SJCRH30 (cell line): ENCODE data around the gene TRPV6. TPM values are rescaled to one million over a fixed set of nuclear protein-coding genes. Genes with fewer than 3 reads are reported as not detected.

ENCODE experiments used
- DNase-seq, 2 experiments: peaks; one replicate each; pipeline ENCODE4 v3.0.0-alpha.2; 2015 to 2020
- H3K27ac ChIP-seq: fragments of 250-450 bp; sonication (Bioruptor Pico); 2 replicates; pipeline ENCODE4 v1.5.1; 2020; ENCODE audit warnings: mild to moderate bottlenecking, moderate library complexity
- H3K27me3 ChIP-seq: fragments of 250-450 bp; sonication (Bioruptor Pico); 2 replicates; pipeline ENCODE4 v1.5.1; 2020; ENCODE audit warnings: mild to moderate bottlenecking, moderate library complexity
- H3K36me3 ChIP-seq: fragments of 250-450 bp; sonication (Bioruptor Pico); 2 replicates; pipeline ENCODE4 v1.5.1; 2020; ENCODE audit warnings: mild to moderate bottlenecking, moderate library complexity
- H3K4me1 ChIP-seq: fragments of 250-450 bp; sonication (Bioruptor Pico); 2 replicates; pipeline ENCODE4 v1.5.1; 2020; ENCODE audit warnings: mild to moderate bottlenecking, moderate library complexity
- H3K4me3 ChIP-seq: fragments of 250-450 bp; sonication (Bioruptor Pico); 2 replicates; pipeline ENCODE4 v1.5.1; 2020; ENCODE audit warnings: mild to moderate bottlenecking, moderate library complexity
- H3K9me3 ChIP-seq: fragments of 250-450 bp; sonication (Bioruptor Pico); replicated peaks from 2 replicates; pipeline ENCODE4 v1.5.1; 2020; ENCODE audit warnings: mild to moderate bottlenecking, moderate library complexity
- total RNA-seq: library from RNA; depleted of rRNA; stranded (reverse); fragments of >200 nt; shearing (Covaris generic); gene quantifications from 2 replicates; pipeline ENCODE4 v1.2.3, GENCODE V29; 2014

The TRPV6 gene
- total RNA-seq, 1 experiment from 2014 or later, result not detected

GRCh38 chr7:142883145-142883544 is 2.4 kb downstream of the TRPV6 start:
- H3K4me1 ChIP-seq, result no peaks in the 10 kb centered on the region
- no peaks in the 10 kb centered on the region for H3K9me3 ChIP-seq
- H3K36me3 ChIP-seq, result no peaks in the 10 kb centered on the region
- no peak overlapping the region for H3K27ac ChIP-seq
- peaks cover 30% of the 10 kb centered on the region for H3K27me3 ChIP-seq
- no peak overlapping the region for H3K4me3 ChIP-seq
- no peak for DNase-seq

GRCh38 chr7:142882338-142882678 is 3.2 kb downstream of the TRPV6 start:
- no peak overlapping the region for H3K4me3 ChIP-seq
- H3K27ac ChIP-seq, result no peak overlapping the region
- DNase-seq, result no peak
- no peaks in the 10 kb centered on the region for H3K4me1 ChIP-seq
- H3K9me3 ChIP-seq, result no peaks in the 10 kb centered on the region
- H3K27me3 ChIP-seq, result peaks cover 30% of the 10 kb centered on the region
- H3K36me3 ChIP-seq, result no peaks in the 10 kb centered on the region

DNA sequence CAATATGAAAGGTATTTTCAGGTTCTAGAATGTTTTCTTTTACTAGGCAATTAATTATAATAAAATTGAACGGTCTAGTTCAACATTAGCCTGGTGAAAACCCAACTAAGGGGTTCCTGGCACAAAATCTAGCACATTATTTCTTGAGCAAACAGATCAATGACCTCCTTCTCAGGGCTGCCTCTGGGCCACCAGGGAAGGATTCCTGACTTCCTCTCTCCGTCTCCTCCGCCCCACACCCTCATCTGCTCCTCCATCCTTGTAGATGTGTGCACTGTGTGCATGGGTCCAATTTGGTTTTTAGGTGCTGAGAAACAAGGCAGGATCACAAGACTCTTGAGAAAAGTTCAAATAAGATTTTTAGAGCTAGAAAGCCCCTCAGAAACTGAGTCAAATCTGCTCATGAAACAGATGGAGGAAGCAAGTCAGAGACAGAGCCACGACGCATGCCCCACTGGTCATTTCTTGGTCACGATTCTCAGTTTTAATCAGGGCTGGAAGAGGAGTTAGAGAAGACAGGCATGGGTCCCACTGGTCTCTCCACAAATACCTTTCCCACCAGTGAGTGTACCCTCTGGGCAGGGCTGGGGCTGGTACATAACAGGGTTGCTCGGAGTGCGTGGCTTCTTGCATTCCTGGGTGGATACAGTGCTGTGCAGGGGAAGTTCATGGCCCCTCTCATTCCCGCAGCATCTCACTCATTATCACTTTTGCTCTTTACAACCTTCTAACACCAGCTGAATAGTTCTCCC is 3.8 kb downstream of the TRPV6 start:
- no peak for DNase-seq

GRCh38 chr7:142880876-142881505 is 4.6 kb downstream of the TRPV6 start:
- Histone ChIP-seq H3K4me3 (no peak overlapping the region), H3K27ac (no peak overlapping the region), H3K36me3 (no peaks in the 10 kb centered on the region), H3K4me1 (no peaks in the 10 kb centered on the region), H3K27me3 (peaks cover 30% of the 10 kb centered on the region), H3K9me3 (no peaks in the 10 kb centered on the region)
- DNase-seq, result peak in 1 of 2 experiments; percentile 51

More for the DNA sequence above, 3.8 kb downstream of the TRPV6 start:
- H3K4me3 ChIP-seq, result no peak overlapping the region
- H3K36me3 ChIP-seq, result no peaks in the 10 kb centered on the region
- H3K27me3 ChIP-seq, result peaks cover 30% of the 10 kb centered on the region
- no peaks in the 10 kb centered on the region for H3K4me1 ChIP-seq
- H3K27ac ChIP-seq, result no peak overlapping the region
- H3K9me3 ChIP-seq, result no peaks in the 10 kb centered on the region

- DNase-seq, result no peak
- H3K9me3 ChIP-seq, result no peaks in the 10 kb centered on the region
- no peaks in the 10 kb centered on the region for H3K4me1 ChIP-seq
- H3K36me3 ChIP-seq, result no peaks in the 10 kb centered on the region
- H3K27me3 ChIP-seq, result peaks cover 25% of the 10 kb centered on the region
- H3K4me3 ChIP-seq, result no peak overlapping the region
- no peak overlapping the region for H3K27ac ChIP-seq
Measured at GRCh38 chr7:142879060-142879459, 6.5 kb downstream of the TRPV6 start.

DNA sequence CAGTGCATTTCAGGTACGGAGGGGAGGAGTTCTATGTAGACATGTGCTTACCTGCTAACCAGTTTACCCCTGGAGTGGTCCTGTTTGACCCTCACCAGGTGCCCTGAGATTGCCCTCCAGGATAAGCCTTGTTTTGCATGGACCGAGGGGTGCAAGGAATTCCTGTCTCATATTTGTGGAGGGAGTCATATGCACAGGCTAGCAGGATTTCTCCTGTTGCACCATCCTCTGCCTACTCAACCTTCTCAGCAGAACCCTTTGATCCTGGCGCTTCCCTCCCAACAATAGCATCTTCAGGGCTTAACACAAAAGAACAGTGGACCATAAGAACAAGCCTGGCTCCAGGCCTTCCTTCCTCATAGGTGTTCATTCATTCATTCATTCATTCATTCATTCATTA is 7.2 kb downstream of the TRPV6 start:
- H3K27me3 ChIP-seq, result peaks cover 25% of the 10 kb centered on the region
- DNase-seq, result no peak
- H3K27ac ChIP-seq, result no peak overlapping the region
- no peaks in the 10 kb centered on the region for H3K4me1 ChIP-seq
- no peaks in the 10 kb centered on the region for H3K36me3 ChIP-seq
- H3K9me3 ChIP-seq, result no peaks in the 10 kb centered on the region
- no peak overlapping the region for H3K4me3 ChIP-seq

GRCh38 chr7:142876991-142877910 is 8.3 kb downstream of the TRPV6 start:
- Histone ChIP-seq H3K36me3 (no peaks in the 10 kb centered on the region), H3K27me3 (peaks cover 27% of the 10 kb centered on the region), H3K4me1 (no peaks in the 10 kb centered on the region), H3K9me3 (no peaks in the 10 kb centered on the region), H3K27ac (no peak overlapping the region), H3K4me3 (no peak overlapping the region)
- DNase-seq, result no peak

- Histone ChIP-seq H3K4me3 (no peak overlapping the region), H3K4me1 (no peaks in the 10 kb centered on the region), H3K27me3 (peaks cover 25% of the 10 kb centered on the region), H3K27ac (no peak overlapping the region), H3K9me3 (no peaks in the 10 kb centered on the region), H3K36me3 (no peaks in the 10 kb centered on the region)
- DNase-seq, result no peak
Measured at GRCh38 chr7:142876236-142876960, 9.1 kb downstream of the TRPV6 start.

DNA sequence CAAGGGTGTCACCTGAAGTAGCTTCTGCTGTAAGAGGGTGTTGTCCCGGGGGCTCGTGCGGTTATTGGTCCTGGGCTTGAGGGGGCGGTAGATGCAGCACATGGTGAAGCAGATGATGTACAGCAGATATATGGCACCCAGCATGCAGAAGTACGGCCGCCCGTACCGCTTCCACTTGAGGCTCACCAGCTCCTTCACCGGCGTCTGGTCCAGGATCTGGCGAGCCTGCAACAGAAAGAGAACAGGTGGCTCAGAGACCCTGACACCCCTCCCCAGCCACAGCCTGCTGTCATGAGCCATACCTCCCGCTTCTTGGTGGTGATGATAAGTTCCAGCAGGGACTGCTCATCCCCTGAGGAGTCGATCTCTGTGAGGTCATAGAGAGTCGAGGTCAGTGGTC is 10.1 kb downstream of the TRPV6 start:
- H3K27ac ChIP-seq, result no peak overlapping the region
- H3K36me3 ChIP-seq, result no peaks in the 10 kb centered on the region
- no peak overlapping the region for H3K4me3 ChIP-seq
- H3K9me3 ChIP-seq, result no peaks in the 10 kb centered on the region
- peaks cover 23% of the 10 kb centered on the region for H3K27me3 ChIP-seq
- no peak for DNase-seq
- H3K4me1 ChIP-seq, result no peaks in the 10 kb centered on the region

GRCh38 chr7:142874837-142875236 is 10.7 kb downstream of the TRPV6 start:
- Histone ChIP-seq H3K27me3 (peaks cover 17% of the 10 kb centered on the region), H3K36me3 (no peaks in the 10 kb centered on the region), H3K27ac (no peak overlapping the region), H3K4me1 (no peaks in the 10 kb centered on the region), H3K9me3 (no peaks in the 10 kb centered on the region), H3K4me3 (no peak overlapping the region)
- no peak for DNase-seq

DNA sequence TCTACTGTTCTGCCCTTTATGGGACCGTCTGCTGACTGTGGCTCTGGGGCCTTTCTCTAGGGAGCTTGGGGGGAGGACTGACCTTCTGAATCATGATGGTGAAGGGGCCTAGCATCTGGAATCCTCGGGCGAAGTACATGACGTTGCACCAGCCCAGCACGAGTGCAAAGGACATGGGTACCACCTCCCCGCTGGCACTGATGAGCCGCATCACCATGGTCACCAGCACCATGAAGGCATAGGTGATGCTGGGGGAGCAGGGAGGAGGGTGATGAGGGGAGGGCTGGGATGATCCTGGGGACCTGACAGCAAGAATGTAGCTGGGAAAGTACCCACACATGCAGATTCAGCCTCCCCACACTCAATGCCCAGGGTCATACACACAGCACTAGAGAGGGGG is 11.1 kb downstream of the TRPV6 start:
- Histone ChIP-seq H3K4me1 (no peaks in the 10 kb centered on the region), H3K27me3 (peaks cover 17% of the 10 kb centered on the region), H3K27ac (no peak overlapping the region), H3K36me3 (no peaks in the 10 kb centered on the region), H3K9me3 (no peaks in the 10 kb centered on the region), H3K4me3 (no peak overlapping the region)
- no peak for DNase-seq

GRCh38 chr7:142873871-142874270 is 11.7 kb downstream of the TRPV6 start:
- Histone ChIP-seq H3K9me3 (no peaks in the 10 kb centered on the region), H3K27me3 (peaks cover 13% of the 10 kb centered on the region), H3K4me3 (no peak overlapping the region), H3K4me1 (no peaks in the 10 kb centered on the region), H3K36me3 (no peaks in the 10 kb centered on the region), H3K27ac (no peak overlapping the region)
- DNase-seq, result no peak

GRCh38 chr7:142873281-142873784 is 12.2 kb downstream of the TRPV6 start:
- Histone ChIP-seq H3K4me1 (no peaks in the 10 kb centered on the region), H3K9me3 (no peaks in the 10 kb centered on the region), H3K4me3 (no peak overlapping the region), H3K36me3 (no peaks in the 10 kb centered on the region), H3K27me3 (peaks cover 8% of the 10 kb centered on the region), H3K27ac (no peak overlapping the region)
- DNase-seq, result peak; percentile 23 to 37

DNA sequence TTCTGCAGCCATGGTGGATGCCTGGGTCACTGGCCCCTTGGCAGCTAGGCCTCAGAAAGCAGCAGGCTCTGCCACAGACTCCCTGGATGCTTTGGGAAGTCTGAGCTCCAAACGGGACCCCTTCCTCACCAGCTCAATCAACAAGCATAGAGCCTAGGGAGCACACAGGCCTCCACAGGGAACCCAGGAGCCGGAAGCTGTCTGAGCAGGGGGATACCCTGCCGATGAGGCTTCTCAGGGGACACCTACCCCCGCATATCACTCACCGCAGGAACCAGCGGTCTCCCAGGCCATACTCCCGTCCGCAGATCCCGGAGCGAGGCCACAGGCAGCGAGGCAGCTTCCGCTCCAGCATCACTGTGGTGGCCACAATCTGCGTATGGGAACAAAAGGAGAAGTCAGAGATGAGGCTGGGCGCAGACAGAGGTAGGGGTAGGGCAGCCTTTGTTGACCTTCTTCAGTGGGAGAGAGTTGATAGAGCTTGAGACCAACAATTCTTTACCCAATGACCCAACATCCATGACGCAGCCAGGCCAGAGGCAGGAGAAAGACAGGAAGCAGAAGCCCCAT is 13.4 kb downstream of the TRPV6 start:
- H3K27ac ChIP-seq, result no peak overlapping the region
- no peaks in the 10 kb centered on the region for H3K4me1 ChIP-seq
- no peaks in the 10 kb centered on the region for H3K9me3 ChIP-seq
- no peak overlapping the region for H3K4me3 ChIP-seq
- DNase-seq, result no peak
- no peaks in the 10 kb centered on the region for H3K36me3 ChIP-seq
- H3K27me3 ChIP-seq, result peaks cover 6% of the 10 kb centered on the region
